Parathyroid adenoma (tissue), 2 donors: ENCODE results near the gene MPP1.

Experiments
- H2AFZ ChIP-seq: fragments of 300-600 bp; sonication (generic); one replicate; pipeline ENCODE4 v1.7.0; 2017; ENCODE audit warnings: antibody characterized with exemption, mild to moderate bottlenecking
- H3K27ac ChIP-seq: fragments of 300-600 bp; sonication (generic); one replicate; pipeline ENCODE4 v1.7.0; 2017
- H3K27me3 ChIP-seq: fragments of 300-600 bp; sonication (generic); one replicate; pipeline ENCODE4 v1.7.0; 2017; ENCODE audit warnings: low read length; ENCODE audit not compliant: control insufficient read depth, insufficient read depth
- H3K36me3 ChIP-seq: fragments of 300-600 bp; sonication (generic); one replicate; pipeline ENCODE4 v1.7.0; 2017; ENCODE audit warnings: low read length; ENCODE audit not compliant: control insufficient read depth, insufficient read depth
- H3K4me1 ChIP-seq: fragments of 300-600 bp; sonication (generic); one replicate; pipeline ENCODE4 v1.7.0; 2017; ENCODE audit warnings: control low read depth
- H3K4me2 ChIP-seq: fragments of 300-600 bp; sonication (generic); one replicate; pipeline ENCODE4 v1.7.0; 2017; ENCODE audit warnings: low read length
- H3K4me3 ChIP-seq: fragments of 300-600 bp; sonication (generic); one replicate; pipeline ENCODE4 v1.7.0; 2017; ENCODE audit warnings: low read depth, low read length
- H3K79me2 ChIP-seq: fragments of 300-600 bp; sonication (generic); one replicate; pipeline ENCODE4 v1.7.0; 2017; ENCODE audit warnings: control low read depth
- H3K9ac ChIP-seq: fragments of 300-600 bp; sonication (generic); one replicate; pipeline ENCODE4 v1.7.0; 2017; ENCODE audit warnings: mild to moderate bottlenecking
- H3K9me3 ChIP-seq: fragments of 300-600 bp; sonication (generic); one replicate; pipeline ENCODE4 v1.7.0; 2017; ENCODE audit warnings: low read length; ENCODE audit not compliant: control insufficient read depth
- TF ChIP-seq, protein P1 (sequence below): fragments of 300-600 bp; sonication (generic); IDR thresholded peaks from one replicate; pipeline ENCODE4 v1.7.0; 2017; ENCODE audit warnings: antibody characterized with exemption, mild to moderate bottlenecking
- donor health status: primary hyperparathyroidism.

The MPP1 gene

DNA sequence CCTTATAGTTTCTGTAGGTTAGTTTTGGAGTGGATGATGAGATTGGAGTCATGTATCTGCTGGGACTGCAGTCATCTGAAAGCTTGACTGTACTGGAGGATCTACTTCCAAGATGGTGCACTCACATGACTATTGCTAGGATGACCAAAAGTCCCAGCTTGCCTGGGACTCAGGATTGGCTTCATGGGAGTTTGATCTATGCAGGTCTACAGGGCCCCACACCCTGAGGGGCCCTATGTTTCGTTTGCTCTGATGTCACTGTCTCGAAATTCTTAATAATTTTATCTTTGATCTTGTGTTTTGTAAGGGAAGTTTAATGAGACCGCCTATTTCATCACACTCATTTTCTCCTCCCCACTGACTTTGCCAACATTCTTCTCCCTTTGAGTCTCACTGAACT, 29.3 kb upstream of the MPP1 start, which contains the start of gene SMIM9:
TSS of gene SMIM9 (minus strand) at position 101 of the 400 bp plus-strand sequence. CDS start 3,806 bp downstream, outside the sequence.
- no peaks in the 10 kb centered on the region for H3K4me1 ChIP-seq
- no peaks in the 10 kb centered on the region for H3K79me2 ChIP-seq
- H3K4me3 ChIP-seq: no peak within 1 kb of the TSS
- H3K9me3 ChIP-seq: no peaks in the 10 kb centered on the region
- TF ChIP-seq, protein P1, sequence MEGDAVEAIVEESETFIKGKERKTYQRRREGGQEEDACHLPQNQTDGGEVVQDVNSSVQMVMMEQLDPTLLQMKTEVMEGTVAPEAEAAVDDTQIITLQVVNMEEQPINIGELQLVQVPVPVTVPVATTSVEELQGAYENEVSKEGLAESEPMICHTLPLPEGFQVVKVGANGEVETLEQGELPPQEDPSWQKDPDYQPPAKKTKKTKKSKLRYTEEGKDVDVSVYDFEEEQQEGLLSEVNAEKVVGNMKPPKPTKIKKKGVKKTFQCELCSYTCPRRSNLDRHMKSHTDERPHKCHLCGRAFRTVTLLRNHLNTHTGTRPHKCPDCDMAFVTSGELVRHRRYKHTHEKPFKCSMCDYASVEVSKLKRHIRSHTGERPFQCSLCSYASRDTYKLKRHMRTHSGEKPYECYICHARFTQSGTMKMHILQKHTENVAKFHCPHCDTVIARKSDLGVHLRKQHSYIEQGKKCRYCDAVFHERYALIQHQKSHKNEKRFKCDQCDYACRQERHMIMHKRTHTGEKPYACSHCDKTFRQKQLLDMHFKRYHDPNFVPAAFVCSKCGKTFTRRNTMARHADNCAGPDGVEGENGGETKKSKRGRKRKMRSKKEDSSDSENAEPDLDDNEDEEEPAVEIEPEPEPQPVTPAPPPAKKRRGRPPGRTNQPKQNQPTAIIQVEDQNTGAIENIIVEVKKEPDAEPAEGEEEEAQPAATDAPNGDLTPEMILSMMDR: no peak
- no peak within 1 kb of the TSS for H2AFZ ChIP-seq
- no peak within 1 kb of the TSS for H3K4me2 ChIP-seq
- no peaks in the 10 kb centered on the region for H3K27me3 ChIP-seq
- no peak within 1 kb of the TSS for H3K9ac ChIP-seq
- no peak within 1 kb of the TSS for H3K27ac ChIP-seq
- H3K36me3 ChIP-seq: no peaks in the 10 kb centered on the region

DNA sequence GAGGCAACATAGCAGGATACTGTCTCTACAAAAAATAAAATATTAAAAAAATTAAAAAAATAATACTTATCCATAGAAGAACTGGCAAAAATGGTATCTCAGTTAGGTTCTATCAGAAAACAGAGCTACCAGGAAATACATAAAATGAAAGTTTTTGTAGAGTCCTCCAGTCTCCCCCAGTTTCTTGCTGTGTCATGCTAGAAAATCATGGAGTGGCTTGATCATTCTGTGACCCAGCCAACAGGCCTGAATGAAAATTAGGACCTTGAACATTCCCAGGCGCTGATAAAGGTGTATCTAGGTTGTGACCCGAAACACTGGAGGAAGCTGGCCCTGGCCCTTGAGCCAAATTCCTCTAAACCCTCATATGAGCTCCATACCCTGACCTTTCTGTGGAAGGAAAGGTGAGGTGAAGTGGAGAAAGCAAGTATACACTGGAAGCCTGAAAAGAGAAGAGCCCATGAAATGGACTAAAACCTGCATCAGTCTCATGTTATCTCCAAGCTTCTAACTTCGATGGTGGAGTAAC, 28.5 kb upstream of the MPP1 start:
- Histone ChIP-seq H3K27me3 (no peaks in the 10 kb centered on the region), H2AFZ (no peak overlapping the region), H3K4me3 (no peak overlapping the region), H3K27ac (no peak overlapping the region), H3K36me3 (no peaks in the 10 kb centered on the region), H3K9me3 (no peaks in the 10 kb centered on the region), H3K9ac (no peak overlapping the region), H3K79me2 (no peaks in the 10 kb centered on the region), H3K4me2 (no peak overlapping the region), H3K4me1 (no peaks in the 10 kb centered on the region)
- TF ChIP-seq, protein P1: no peak

DNA sequence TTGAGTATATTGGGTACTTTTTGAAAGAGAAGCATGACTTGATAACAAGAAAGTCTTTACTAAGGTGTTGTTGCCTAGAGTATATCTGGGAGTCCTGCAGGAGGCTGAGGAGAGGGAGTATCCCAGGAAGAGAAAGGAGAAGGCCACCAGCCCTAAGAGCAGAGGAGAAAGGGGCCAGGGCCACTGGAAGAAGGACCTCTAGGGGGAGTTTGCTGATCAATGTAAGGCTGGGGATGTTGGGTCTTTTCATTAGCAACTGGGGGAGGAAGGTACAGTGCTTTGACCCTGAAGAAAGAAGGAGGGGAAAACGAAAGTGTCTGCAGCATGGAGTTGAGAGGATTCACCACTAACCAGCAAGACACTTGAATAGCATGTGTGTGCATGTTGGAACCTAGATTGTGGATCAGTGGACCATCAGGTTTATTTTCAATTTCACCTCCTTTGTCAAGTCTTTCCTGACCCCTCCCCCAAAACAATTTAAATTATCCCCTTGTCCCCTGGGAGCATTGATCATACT, 24.7 kb upstream of the MPP1 start:
- TF ChIP-seq, protein P1: no peak
- H3K9ac ChIP-seq: no peak overlapping the region
- H3K9me3 ChIP-seq: no peaks in the 10 kb centered on the region
- H3K27me3 ChIP-seq: no peaks in the 10 kb centered on the region
- no peak overlapping the region for H3K4me2 ChIP-seq
- no peak overlapping the region for H2AFZ ChIP-seq
- H3K4me3 ChIP-seq: no peak overlapping the region
- no peaks in the 10 kb centered on the region for H3K4me1 ChIP-seq
- H3K79me2 ChIP-seq: no peaks in the 10 kb centered on the region
- no peaks in the 10 kb centered on the region for H3K36me3 ChIP-seq
- H3K27ac ChIP-seq: no peak overlapping the region

DNA sequence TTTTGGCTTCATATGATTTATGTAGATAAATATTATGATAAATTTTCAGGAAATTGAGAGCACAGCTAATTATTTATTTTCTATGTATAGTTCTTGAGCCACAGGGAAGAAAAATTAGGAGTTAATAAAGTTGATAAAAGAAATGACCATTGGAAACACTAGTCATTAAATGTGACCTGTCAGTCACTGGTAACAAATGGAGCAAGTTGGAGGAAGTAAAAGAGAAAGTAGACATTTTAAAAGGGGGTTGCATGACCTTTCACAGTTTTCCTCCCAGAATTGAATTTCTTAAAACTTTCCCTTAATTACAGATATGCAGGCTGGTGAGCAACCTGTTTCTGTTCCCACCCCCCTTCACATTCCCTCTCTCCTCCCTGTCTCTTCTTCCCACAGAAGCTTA, 23.8 kb upstream of the MPP1 start:
- Histone ChIP-seq H2AFZ (no peak overlapping the region), H3K4me2 (no peak overlapping the region), H3K27ac (no peak overlapping the region), H3K36me3 (no peaks in the 10 kb centered on the region), H3K27me3 (no peaks in the 10 kb centered on the region), H3K4me1 (no peaks in the 10 kb centered on the region), H3K9ac (no peak overlapping the region), H3K9me3 (no peaks in the 10 kb centered on the region), H3K79me2 (no peaks in the 10 kb centered on the region), H3K4me3 (no peak overlapping the region)
- TF ChIP-seq, protein P1: no peak

DNA sequence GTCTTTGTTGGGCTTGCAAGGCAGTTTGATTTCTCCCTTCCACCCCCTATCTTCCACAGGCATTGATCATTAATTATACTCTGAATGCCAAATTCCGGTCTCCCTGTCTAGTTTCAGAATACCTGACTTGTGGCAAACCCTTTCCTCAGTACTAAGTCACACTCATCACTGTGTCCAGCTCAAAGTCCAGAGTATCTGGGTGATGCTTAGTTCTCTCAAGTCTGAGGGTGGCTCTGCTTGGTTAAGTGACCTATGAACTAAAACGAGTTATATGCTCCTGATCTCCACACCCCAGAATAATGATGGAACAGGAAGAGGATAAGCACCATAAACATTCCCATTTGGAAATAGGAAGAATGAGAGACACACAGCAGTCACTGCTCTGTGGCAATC, 22.7 kb upstream of the MPP1 start:
- Histone ChIP-seq H2AFZ (no peak overlapping the region), H3K79me2 (no peaks in the 10 kb centered on the region), H3K36me3 (no peaks in the 10 kb centered on the region), H3K27ac (no peak overlapping the region), H3K27me3 (no peaks in the 10 kb centered on the region), H3K4me1 (no peaks in the 10 kb centered on the region), H3K4me3 (no peak overlapping the region), H3K9ac (no peak overlapping the region), H3K9me3 (no peaks in the 10 kb centered on the region), H3K4me2 (no peak overlapping the region)
- TF ChIP-seq, protein P1: no peak
